ENCODE measurements around the gene MYO18B. TPM values are rescaled to one million over a fixed set of nuclear protein-coding genes. Genes with fewer than 3 reads are reported as not detected.
A peak's percentile ranks its signal among the peaks of the same experiment; 100 is the strongest.

MYO18B gene
- total and polyA plus RNA-seq, 7 donors = 79.3 to 434 (median 273) TPM

GRCh38 chr22:25823276-25823675 is 81.3 kb downstream of the MYO18B start:
- ATAC-seq = no peak

GRCh38 chr22:25824828-25825423 is 82.9 kb downstream of the MYO18B start:
- 68 to 71% (median 70%) methylated on average over 7 of the region's 7 CpGs for WGBS, 3 donors
- H3K36me3 ChIP-seq (ENCODE audit: insufficient read depth in 1 of 2, low read depth in 1 of 2) = peaks cover 8 to 100% of the 10 kb centered on the region in 2 donors
- intact Hi-C loops (cut with DNase I) = no loop called here

More at GRCh38 chr22:25823276-25823675, 81.3 kb downstream of the MYO18B start:
- intact Hi-C loops (cut with DNase I) = no loop called here
- H3K36me3 ChIP-seq (ENCODE audit: insufficient read depth in 1 of 2, low read depth in 1 of 2) = peaks cover 8 to 99% of the 10 kb centered on the region in 2 donors
- 69 to 76% (median 71%) methylated on average over 15 of the region's 15 CpGs for WGBS, 3 donors
- TF ChIP-seq CTCF (IDR thresholded peaks at IDR 0.05) = no peak
- no peaks in the 10 kb centered on the region for H3K4me1 ChIP-seq
- DNase-seq = no peak
- H3K27me3 ChIP-seq (ENCODE audit: insufficient read depth in 3 of 3, low read length in 2 of 3) = no peaks in the 10 kb centered on the region
- H3K4me3 ChIP-seq = no peak overlapping the region
- no peaks in the 10 kb centered on the region for H3K9me3 ChIP-seq
- H3K27ac ChIP-seq = no peak overlapping the region

GRCh38 chr22:25827415-25827814 is 85.4 kb downstream of the MYO18B start:
- intact Hi-C loops (cut with DNase I) = no loop called here
- Histone ChIP-seq H3K27me3 (ENCODE audit: insufficient read depth in 3 of 3, low read length in 2 of 3) (no peaks in the 10 kb centered on the region), H3K27ac (no peak overlapping the region), H3K36me3 (ENCODE audit: insufficient read depth in 1 of 2, low read depth in 1 of 2) (peaks cover 8 to 100% of the 10 kb centered on the region in 2 donors), H3K4me1 (peaks cover 5% of the 10 kb centered on the region), H3K9me3 (no peaks in the 10 kb centered on the region), H3K4me3 (no peak overlapping the region)
- no peak for DNase-seq
- TF ChIP-seq CTCF (IDR thresholded peaks at IDR 0.05) = no peak
- ATAC-seq = no peak
- WGBS, 3 donors = 82 to 85% (median 82%) methylated on average over 9 of the region's 9 CpGs

More at GRCh38 chr22:25824828-25825423, 82.9 kb downstream of the MYO18B start:
- no peaks in the 10 kb centered on the region for H3K27me3 ChIP-seq (ENCODE audit: insufficient read depth in 3 of 3, low read length in 2 of 3)
- DNase-seq (no peak), ATAC-seq (peak in 2 of 4 donors; percentile 4 to 5)
- no peak overlapping the region for H3K27ac ChIP-seq
- no peak overlapping the region for H3K4me3 ChIP-seq
- H3K9me3 ChIP-seq = no peaks in the 10 kb centered on the region
- no peaks in the 10 kb centered on the region for H3K4me1 ChIP-seq
- TF ChIP-seq CTCF (IDR thresholded peaks at IDR 0.05) = no peak

GRCh38 chr22:25828422-25828821 is 86.4 kb downstream of the MYO18B start:
- Histone ChIP-seq H3K36me3 (ENCODE audit: insufficient read depth in 1 of 2, low read depth in 1 of 2) (peaks cover 8 to 100% of the 10 kb centered on the region in 2 donors), H3K4me3 (no peak overlapping the region), H3K27ac (no peak overlapping the region), H3K9me3 (no peaks in the 10 kb centered on the region), H3K4me1 (peaks cover 15% of the 10 kb centered on the region), H3K27me3 (ENCODE audit: insufficient read depth in 3 of 3, low read length in 2 of 3) (no peaks in the 10 kb centered on the region)
- intact Hi-C loops (cut with DNase I) = no loop called here
- ATAC-seq (no peak), DNase-seq (no peak)
- no peak for TF ChIP-seq CTCF (IDR thresholded peaks at IDR 0.05)

GRCh38 chr22:25829237-25829636 is 87.2 kb downstream of the MYO18B start:
- DNase-seq = no peak
- intact Hi-C loops (cut with DNase I) = no loop called here
- ATAC-seq = no peak

More at GRCh38 chr22:25829237-25829636, 87.2 kb downstream of the MYO18B start:
- no peak overlapping the region for H3K4me3 ChIP-seq
- H3K9me3 ChIP-seq = no peaks in the 10 kb centered on the region
- no peaks in the 10 kb centered on the region for H3K27me3 ChIP-seq (ENCODE audit: insufficient read depth in 3 of 3, low read length in 2 of 3)
- no peak for TF ChIP-seq CTCF (IDR thresholded peaks at IDR 0.05)
- H3K4me1 ChIP-seq = peaks cover 15% of the 10 kb centered on the region
- no peak overlapping the region for H3K27ac ChIP-seq
- peaks cover 8 to 100% of the 10 kb centered on the region in 2 donors for H3K36me3 ChIP-seq (ENCODE audit: insufficient read depth in 1 of 2, low read depth in 1 of 2)
- WGBS, 3 donors = 84 to 94% (median 84%) methylated on average over 5 of the region's 5 CpGs

All from psoas muscle (tissue), 8 donors.